HG02763 (cell line): Measurements from ENCODE around the gene SCOC.
"Not testable (repeated sequence)": the region's sequence is repeated elsewhere in the genome, so short reads cannot be mapped to it uniquely, and the experiment has no call there.

ENCODE experiments used
- ATAC-seq: cut with Tn5 transposase; IDR thresholded peaks from one replicate; pipeline ENCODE4 v1.9.1; 2021; ENCODE audit warnings: mild to moderate bottlenecking, moderate library complexity; ENCODE audit not compliant: unreplicated experiment

SCOC gene

GRCh38 chr4:140359562-140360427 lies 13.7 kb upstream of the SCOC start:
- ATAC-seq = peak; percentile 94

GRCh38 chr4:140361099-140361498 lies 12.3 kb upstream of the SCOC start:
- no peak for ATAC-seq

GRCh38 chr4:140363051-140363450 lies 10.4 kb upstream of the SCOC start:
- ATAC-seq = no peak

- no peak for ATAC-seq
Observed at GRCh38 chr4:140363558-140363957, 9.9 kb upstream of the SCOC start.

DNA sequence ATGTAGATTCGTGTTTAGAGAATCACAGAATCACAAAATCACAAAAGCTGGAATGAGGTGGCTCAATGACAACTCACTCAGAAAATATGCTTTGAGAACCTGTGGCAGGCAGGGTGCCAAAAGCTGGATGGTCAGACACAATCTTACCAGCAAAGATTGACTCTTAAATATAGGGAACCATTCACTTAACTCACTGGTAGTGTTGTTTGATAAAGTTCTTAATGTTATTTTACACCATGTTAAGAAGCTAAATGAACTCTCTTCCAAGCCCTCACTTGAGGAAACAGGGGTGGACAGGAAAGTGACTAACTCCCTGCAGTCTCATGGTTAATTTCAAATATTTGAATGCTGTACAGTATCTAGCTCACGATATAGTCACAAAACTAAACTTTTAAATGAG lies 5.7 kb upstream of the SCOC start:
- ATAC-seq = no peak

DNA sequence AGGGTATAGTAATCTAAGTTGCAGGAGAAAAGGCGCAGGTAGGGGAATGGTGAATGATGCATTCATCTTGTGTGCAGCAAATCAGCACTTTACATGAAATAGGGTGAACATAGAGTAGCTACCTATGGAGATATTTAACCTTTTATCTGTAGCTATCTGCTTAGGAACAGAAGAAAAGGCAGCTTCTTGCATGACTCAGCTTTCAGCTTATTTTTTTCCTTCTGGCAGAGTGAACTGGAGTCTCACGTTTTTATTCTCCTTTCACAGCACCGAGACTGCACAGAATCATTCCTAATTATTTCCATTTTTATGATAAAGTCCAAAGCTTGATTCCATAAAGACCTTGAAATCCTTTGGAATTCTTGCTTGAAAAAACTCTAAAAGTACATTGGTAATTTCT lies 4.8 kb upstream of the SCOC start:
- ATAC-seq = no peak

- ATAC-seq = peak; percentile 51
Observed at GRCh38 chr4:140372751-140373327, 607 bp upstream of the SCOC start.

DNA sequence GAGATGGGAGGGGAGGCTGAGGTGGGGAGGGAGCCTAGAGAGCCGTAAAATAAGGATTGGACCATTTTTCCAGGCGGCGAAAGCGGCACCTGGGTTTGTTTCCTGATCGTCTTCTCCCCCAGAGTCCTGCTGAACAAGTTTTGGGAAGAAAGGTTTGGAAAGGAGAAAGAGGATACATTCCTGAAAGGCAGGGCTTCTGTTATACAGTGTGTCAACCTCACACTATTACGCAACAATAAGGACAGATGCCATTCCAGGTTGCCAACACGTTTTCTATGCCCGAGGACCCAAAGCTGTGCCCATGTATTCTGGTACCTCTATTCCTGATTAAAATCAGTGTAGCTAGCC lies 658 bp downstream of the SCOC start:
- ATAC-seq = no peak

DNA sequence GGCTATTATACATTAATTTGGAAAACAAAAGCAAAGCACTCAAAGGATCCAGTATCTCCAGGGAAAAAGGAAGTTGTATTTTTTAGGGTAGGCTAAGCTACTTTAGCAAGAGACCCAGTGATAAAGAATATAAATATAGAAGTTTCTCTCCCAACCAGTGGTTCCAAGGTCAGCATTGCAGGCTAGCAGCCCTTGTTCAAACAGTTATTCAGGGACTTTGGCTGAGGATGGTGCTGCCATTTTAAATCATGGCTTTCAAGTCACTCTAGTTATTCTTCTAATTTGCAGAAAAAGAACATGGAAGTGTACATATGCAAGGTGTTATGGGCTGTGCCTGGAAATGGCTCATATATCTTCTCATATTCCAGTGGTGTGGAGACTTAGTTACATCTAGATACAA lies 9.3 kb downstream of the SCOC start:
- no peak for ATAC-seq

DNA sequence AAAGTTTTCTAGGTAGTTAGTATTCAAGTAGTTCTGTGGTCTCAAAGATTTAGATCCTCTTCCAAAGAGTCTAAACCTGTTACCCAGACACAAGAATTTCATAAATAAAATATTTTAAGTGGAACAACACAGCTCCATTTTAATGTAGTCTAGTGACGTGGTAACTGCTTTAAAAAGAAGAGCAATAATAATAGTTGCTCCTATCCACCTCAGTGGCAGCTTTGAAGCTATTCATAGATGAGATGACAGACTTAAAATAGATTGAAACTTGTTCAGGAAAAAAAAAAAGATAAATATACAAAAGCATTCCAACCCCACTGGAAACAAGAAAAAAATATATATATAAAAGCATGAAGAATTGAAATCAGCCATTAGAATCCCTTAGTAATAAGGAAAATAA lies 14.6 kb downstream of the SCOC start:
- ATAC-seq = no peak

- no peak for ATAC-seq
Observed at GRCh38 chr4:140395668-140396067, 22.2 kb downstream of the SCOC start.

DNA sequence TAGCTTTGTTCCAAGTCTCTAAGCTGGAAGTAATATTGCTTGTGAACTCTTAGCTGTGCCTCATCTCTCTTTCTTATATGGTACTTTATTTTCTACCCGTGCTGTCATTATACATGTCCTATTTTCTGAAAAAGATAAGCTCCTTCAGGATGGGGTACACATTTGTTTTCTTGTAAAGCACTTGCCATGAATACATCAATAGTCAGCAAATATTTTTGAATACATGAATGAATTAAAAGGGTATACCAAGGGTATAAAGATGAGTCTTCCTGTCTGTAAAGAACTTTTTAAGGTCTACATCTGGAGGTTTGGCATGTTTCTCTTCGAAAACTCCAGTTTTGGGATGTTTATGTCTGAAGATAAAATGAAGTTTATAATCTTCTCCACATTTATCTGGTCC lies 26.7 kb downstream of the SCOC start:
- ATAC-seq = no peak

DNA sequence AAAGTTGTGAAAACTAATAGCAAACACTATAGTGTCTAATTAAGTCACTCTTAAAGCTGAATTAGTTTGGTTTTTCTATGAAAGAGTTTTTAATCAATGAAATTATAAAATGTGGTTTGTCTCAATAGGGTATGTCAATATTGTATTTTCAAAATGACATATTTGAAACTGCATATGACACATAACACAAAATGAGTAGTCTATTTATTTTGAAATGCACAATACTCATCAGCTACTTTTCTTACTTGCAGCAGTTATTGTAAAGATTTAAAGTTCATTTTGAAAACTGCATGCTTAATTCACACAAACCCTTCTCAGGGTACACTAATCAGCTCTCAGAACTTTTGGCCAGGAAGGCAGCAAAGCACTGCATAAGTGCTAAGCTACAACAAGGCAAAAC lies 32.8 kb downstream of the SCOC start:
- no peak for ATAC-seq

DNA sequence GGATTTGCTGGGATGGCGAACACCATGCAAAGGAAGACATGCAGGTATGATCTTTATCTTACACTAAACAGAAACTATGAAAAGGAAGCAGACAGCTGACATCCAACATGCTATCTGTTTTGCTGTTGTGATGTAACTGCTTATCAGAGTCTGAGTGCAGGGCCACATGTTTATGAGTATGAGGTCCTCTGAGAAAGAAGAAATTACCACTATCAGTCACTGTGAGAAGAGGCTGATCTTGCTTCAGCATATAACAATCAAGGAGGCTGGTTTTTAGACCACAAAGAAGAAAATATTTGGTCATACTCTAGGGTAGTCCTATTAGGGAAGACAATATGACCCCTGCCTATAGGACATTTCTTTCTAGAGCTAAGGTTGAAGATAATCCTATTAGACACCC lies 35.5 kb downstream of the SCOC start:
- no peak for ATAC-seq

- ATAC-seq = not testable (repeated sequence)
Observed at GRCh38 chr4:140413130-140413969, 39.9 kb downstream of the SCOC start.

DNA sequence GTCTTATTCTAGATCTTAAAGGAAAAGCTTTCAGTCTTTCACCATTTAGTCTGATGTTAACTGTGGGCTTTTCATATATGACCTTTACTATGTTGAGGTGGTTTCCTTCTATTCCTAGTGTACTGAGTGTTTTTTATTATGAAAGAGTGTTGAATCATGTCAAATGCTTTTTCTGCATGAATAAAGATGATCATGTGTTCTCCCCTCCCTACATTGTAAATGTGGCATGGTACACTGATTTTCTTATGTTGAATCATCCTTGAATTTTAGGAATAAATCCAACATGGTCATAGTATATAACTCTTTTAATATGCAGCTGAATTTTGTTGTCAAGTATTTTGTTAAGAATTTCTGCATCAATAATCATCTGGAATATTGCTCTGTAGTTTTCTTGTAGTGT lies 49.7 kb downstream of the SCOC start:
- ATAC-seq = no peak

- ATAC-seq = peak; percentile 7
Observed at GRCh38 chr4:140426610-140427105, 53.2 kb downstream of the SCOC start.

DNA sequence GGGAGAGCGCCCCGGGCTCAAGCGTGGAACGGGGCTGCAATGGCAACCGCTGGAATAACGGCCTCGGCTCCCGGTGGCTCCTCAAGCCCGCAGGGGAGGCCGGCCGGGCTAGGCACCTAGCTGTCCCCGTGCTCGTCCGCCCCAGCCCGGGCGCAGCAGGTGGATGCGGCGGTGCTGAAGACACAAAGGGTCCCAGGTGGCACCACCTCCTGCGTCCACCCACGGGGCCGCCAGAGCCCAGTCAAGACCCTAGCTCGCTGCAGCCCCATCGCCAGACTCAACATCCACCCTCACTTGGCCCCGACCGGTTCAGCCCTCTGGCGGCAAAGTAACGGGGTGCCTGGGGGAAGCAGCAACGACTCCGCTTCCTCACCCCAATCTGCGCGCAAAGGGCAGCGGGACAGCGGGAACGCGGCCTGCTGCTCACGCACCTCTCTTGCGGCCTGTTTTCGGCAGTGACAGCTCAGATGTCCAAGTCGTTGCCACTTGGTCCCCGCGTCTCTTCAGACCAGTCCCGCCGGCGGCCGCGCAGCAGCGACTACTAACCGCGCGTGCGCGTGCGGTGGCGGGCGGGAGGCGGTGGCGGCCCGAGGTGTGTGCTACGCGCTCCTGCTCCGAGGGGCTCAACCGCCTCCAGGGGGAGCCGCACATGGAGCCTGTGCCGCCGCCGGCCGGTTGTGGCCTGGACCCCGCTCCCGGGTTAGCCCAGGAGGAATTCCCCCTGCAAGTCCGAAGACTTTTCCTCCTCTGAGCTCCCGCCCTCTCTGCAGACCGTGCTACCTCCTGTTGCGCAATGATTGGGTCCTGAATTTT lies 53.9 kb downstream of the SCOC start, which contains the start of gene CLGN:
TSS of gene CLGN (minus strand) at position 543 of the 813 bp plus-strand sequence. CDS start 14,570 bp downstream, outside the sequence.
- peak; percentile 87 for ATAC-seq

- no peak for ATAC-seq
Observed at GRCh38 chr4:140427919-140428471, 54.5 kb downstream of the SCOC start.
